K562 (cell line): ENCODE results near the gene TFF1.

Experiments used
- CTCF ChIP-seq, 3 experiments: IDR thresholded peaks in 2 of 3; conservative IDR thresholded peaks in 1 of 3; 2 replicates each; pipeline ENCODE4 v1.5.1; 2011 to 2012; ENCODE audit warnings: low read length in 3 of 3, mild to moderate bottlenecking in 3 of 3, control low read depth in 2 of 3, improper control_type of control experiment in 1 of 3, inconsistent platforms in 1 of 3, low read depth in 1 of 3, mixed read lengths in 1 of 3, moderate library complexity in 1 of 3; ENCODE audit not compliant: insufficient read depth in 2 of 3
- KLF10 ChIP-seq: fragments of 250-450 bp; sonication (Bioruptor Pico); IDR thresholded peaks from 2 replicates; pipeline ENCODE4 v1.6.1; 2021; ENCODE audit warnings: matching md5 sums
- TOE1 ChIP-seq, 2 experiments: fragments of 450-650 bp in 1 of 2; sonication (generic) in 1 of 2; formaldehyde crosslinking in 1 of 2; IDR thresholded peaks; 2 replicates each; pipeline versions ENCODE4 v1.7.1 to v1.8.0; 2016 to 2022; ENCODE audit warnings: borderline replicate concordance in 2 of 2, mild to moderate bottlenecking in 2 of 2, antibody characterized with exemption in 1 of 2, inconsistent platforms in 1 of 2, low read depth in 1 of 2, missing genetic modification reagents in 1 of 2, moderate library complexity in 1 of 2

DNA sequence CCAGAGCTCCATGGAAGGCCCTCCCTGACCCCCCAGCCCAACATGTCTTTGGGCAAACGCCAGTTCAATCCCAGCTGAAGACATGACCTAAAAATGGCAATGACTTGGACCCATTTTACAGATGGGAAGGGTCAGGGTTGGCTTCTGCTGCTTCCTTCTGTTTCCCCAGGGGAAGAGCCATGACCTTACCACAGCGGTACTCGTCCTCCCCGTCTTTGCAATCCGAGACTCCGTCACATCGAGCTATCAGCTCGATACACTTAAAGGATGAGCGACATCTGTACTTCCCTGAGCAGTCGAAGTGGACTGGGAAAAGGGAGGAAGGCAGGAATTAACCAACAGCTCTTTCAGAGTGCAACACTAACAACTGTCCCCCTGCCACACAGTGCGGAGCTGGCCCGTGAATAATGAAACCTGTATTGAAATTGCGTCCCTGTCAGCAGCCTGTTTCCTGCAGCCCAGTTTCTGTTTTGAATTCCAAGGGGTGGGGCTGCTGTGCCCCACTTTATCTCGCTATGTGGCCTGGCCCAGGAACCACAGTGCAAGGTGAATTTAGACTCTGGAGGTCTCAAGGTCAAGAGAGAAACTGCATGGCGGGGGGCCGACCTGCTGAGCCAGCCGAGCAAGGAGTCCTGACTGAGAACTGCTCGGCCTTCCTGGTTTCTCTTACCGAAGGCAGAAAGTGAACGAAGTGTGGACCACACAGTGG, 22.6 kb upstream of the TFF1 start:
- TF ChIP-seq CTCF (IDR thresholded peaks at IDR 0.05 in 2 of 3, conservative IDR thresholded peaks at IDR 0.05 in 1 of 3; ENCODE audit: insufficient read depth in 2 of 3, low read depth in 1 of 3, low read length in 3 of 3) (no peak), TOE1 (IDR thresholded peaks at IDR 0.05; ENCODE audit: borderline replicate concordance) (no peak), TOE1 (CRISPR knock-in tag; IDR thresholded peaks at IDR 0.05; ENCODE audit: borderline replicate concordance, low read depth) (no peak), KLF10 (no peak)
